Small intestine (tissue), 7 donors: ENCODE data around the gene RBM17. TPM values are rescaled to one million over a fixed set of nuclear protein-coding genes. Genes with fewer than 3 reads are reported as not detected.
A peak's percentile ranks its signal among the peaks of the same experiment; 100 is the strongest.
"Not testable (repeated sequence)": the region's sequence is repeated elsewhere in the genome, so short reads cannot be mapped to it uniquely, and the experiment has no call there.

Source experiments
- DNase-seq, 2 donors: peaks; one replicate each; pipeline versions ENCODE4 v3.0.0 to v3.0.0-alpha.2; 2013
- FAIRE-seq: peaks from 2 replicates; lab custom pipeline; 2012; peaks lifted over from hg19 to GRCh38; lab: Jason Lieb, UNC
- H3K27ac ChIP-seq, 3 donors: one replicate each; pipeline ENCODE4 v1.5.1; 2013; ENCODE audit warnings: low read length in 2 of 3, mild to moderate bottlenecking in 2 of 3, control low read depth in 1 of 3, inconsistent platforms in 1 of 3, low read depth in 1 of 3, moderate library complexity in 1 of 3
- H3K27me3 ChIP-seq, 3 donors: one replicate each; pipeline ENCODE4 v1.6.1; 2013; ENCODE audit warnings: low read length in 3 of 3, inconsistent platforms in 1 of 3; ENCODE audit not compliant: control insufficient read depth in 3 of 3, insufficient read depth in 3 of 3
- H3K36me3 ChIP-seq, 3 donors: one replicate each; pipeline ENCODE4 v1.6.1; 2013; ENCODE audit warnings: low read length in 3 of 3, inconsistent platforms in 1 of 3, low read depth in 1 of 3, mild to moderate bottlenecking in 1 of 3, moderate library complexity in 1 of 3; ENCODE audit not compliant: control insufficient read depth in 3 of 3, insufficient read depth in 2 of 3
- H3K4me1 ChIP-seq, 3 donors: one replicate each; pipeline ENCODE4 v1.6.1; 2013; ENCODE audit warnings: low read length in 2 of 3, inconsistent platforms in 1 of 3, low read depth in 1 of 3, mild to moderate bottlenecking in 1 of 3, moderate library complexity in 1 of 3; ENCODE audit not compliant: control insufficient read depth in 3 of 3, insufficient read depth in 2 of 3
- H3K4me3 ChIP-seq, 3 donors: one replicate each; pipeline ENCODE4 v1.5.1; 2013; ENCODE audit warnings: low read length in 3 of 3, control low read depth in 1 of 3, inconsistent platforms in 1 of 3, low read depth in 1 of 3, mild to moderate bottlenecking in 1 of 3, moderate library complexity in 1 of 3
- H3K9me3 ChIP-seq, 2 donors: one replicate each; pipeline ENCODE4 v1.6.1; 2013; ENCODE audit warnings: low read depth in 1 of 2, low read length in 1 of 2; ENCODE audit not compliant: control insufficient read depth in 2 of 2, insufficient read depth in 1 of 2
- WGBS, 3 donors: extraction: QIAGEN DNeasy Blood & Tissue Kit; methylation state at CpG; one replicate each; pipeline ENCODE4 v1.1.7; 2013; 5-methylcytosine and 5-hydroxymethylcytosine counted together
- polyA plus RNA-seq, 4 donors: library from polyadenylated mRNA; stranded (reverse) in 3 of 4; unstranded in 1 of 4; fragments of 200-250 nt in 3 of 4; fragments of 120-200 nt in 1 of 4; gene quantifications; one replicate each; pipeline versions ENCODE4 v1.2.1 to v1.2.3, GENCODE V29; 2013
- donor health status: healthy with polysubstance abuse.
- donor health status: control.
- donor health status: control.
- donor health status: Bipolar disorder and iron deficiency.
- donor health status: healthy.

The RBM17 gene
- polyA plus RNA-seq, 4 donors = 45.7 to 102 (median 73.9) TPM

DNA sequence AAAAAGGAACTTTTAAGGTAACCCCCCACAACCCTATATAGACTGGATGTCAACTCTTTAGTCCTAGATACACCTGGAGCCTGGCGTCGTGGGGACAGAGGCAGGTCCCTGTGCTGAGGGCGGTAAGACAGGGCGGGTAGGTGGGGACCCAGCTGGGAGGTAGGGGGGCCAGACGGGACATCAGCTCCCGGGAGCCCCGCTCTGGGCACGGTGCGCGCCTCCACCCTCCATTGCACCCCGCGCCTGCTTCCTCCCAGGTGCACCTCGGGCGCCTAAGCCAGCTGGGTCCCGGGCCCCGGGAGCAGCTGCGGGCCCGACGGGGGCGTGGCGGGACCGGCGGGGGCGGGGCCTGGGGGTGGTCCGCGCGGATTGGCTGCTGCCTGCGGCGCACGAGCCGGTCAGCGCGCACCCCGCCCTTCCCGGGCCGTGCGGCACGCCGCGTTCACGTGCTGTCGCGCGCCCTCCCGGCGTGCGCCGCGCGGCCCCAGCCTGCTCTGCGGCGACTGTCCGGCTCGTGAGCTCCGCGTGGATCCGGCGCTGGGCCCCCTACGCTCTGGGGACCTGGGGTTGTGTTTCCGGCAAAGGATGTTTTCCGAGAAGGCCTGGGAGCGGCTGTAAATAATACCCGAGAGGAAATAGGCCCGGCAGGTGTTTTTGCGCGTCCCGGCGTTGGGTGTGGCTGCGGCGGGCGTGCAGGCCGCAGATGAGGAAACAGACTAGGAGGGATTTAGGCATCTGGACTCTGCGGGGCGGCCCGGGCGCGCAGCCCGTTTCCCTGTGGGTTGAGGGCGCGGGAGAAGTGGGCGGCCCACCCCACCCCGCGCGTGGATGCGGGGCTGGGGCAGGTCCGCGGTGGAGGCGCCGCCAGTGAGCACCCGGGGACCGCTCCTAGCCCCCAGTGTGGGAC is 74.8 kb downstream of the RBM17 start:
- Histone ChIP-seq H3K27me3 (no peaks in the 10 kb centered on the region), H3K9me3 (peaks cover 0 to 7% of the 10 kb centered on the region in 2 donors), H3K4me1 (peaks cover 7 to 15% (median 8%) of the 10 kb centered on the region in 3 donors), H3K4me3 (peak overlapping the region; percentile 74 to 79 (median 77)), H3K27ac (peak overlapping the region; percentile 92 to 99 (median 99)), H3K36me3 (peaks cover 0 to 20% (median 0%) of the 10 kb centered on the region in 3 donors)
- FAIRE-seq (no peak), DNase-seq (peak; percentile 90 to 97)
- 0 to 1% (median 0%) methylated on average over 64 to 91 of the region's 91 CpGs for WGBS, 3 donors

DNA sequence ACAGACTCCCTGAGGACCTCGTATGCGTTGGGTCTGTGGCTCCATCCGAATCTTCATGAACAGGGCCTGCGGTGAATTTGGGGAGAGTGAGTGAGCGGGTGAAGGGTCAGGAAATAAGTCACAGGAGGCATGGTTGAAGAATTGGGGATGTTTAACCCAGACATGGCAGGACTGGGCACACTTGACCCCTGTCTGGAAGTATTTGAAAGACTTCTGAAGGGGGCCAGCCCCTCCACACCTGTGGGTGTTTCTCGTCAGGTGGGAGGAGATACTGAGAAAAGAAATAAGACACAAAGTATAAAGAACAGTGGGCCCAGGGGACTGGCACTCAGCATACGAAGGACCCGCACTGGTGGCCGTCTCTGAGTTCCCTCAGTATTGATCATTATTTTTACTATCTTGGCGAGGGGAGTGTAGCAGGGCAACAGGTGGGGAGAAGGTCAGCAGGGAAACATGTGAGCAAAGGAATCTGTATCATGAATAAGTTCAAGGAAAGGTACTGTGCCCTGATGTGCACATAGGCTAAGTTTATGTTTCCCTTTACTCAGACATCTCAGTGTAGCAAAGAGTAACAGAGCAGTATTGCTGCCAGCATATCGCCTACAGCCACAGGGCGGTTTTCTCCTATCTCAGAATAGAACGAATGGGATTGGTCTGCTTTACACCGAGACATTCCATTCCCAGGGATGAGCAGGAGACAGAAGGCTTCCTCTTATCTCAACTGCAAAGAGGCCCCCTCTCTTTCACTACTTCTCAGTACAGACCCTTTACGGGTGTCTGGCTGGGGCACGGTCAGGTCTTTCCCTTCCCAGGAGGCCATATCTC is 75.6 kb downstream of the RBM17 start:
- DNase-seq (peak in 1 of 2 donors; percentile 63), FAIRE-seq (no peak)
- Histone ChIP-seq H3K4me3 (peak overlapping the region; percentile 74 to 79 (median 77)), H3K4me1 (peaks cover 7 to 15% (median 8%) of the 10 kb centered on the region in 3 donors), H3K36me3 (peaks cover 0 to 22% (median 0%) of the 10 kb centered on the region in 3 donors), H3K27me3 (no peaks in the 10 kb centered on the region), H3K27ac (peak overlapping the region; percentile 92 to 99 (median 99)), H3K9me3 (peaks cover 0 to 7% of the 10 kb centered on the region in 2 donors)
- WGBS, 3 donors = 7 to 21% (median 11%) methylated on average over 16 of the region's 16 CpGs

DNA sequence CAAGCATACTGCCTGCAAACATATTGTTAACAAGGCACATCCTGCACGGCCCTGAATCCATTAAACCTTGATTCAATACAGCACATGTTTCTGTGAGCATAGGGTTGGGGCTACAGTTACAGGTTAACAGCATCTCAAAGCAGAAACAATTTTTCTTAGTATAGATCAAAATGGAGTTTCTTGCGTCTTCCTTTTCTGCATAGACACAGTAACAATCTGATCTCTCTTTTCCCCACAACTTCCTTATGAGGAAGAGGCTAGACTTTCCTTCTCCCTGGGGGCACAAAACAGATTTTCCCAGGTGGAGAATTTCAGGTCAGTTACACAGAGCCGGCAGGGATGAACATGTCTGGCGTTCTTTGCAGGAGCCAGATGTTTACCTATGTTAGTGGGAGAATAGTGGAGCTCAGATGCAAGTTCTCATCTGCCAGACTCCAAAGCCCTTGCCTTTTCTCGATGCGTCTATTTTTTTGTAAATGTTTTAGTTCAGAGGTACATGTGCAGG is 76.4 kb downstream of the RBM17 start:
- Histone ChIP-seq H3K4me1 (peaks cover 8 to 17% (median 9%) of the 10 kb centered on the region in 3 donors), H3K36me3 (peaks cover 0 to 22% (median 0%) of the 10 kb centered on the region in 3 donors), H3K9me3 (peaks cover 0 to 7% of the 10 kb centered on the region in 2 donors), H3K27me3 (no peaks in the 10 kb centered on the region), H3K27ac (peak overlapping the region in 1 of 3 donors; percentile 99), H3K4me3 (no peak overlapping the region)
- 49 to 55% (median 53%) methylated on average over 6 of the region's 6 CpGs for WGBS, 3 donors
- FAIRE-seq = no peak
- no peak for DNase-seq

DNA sequence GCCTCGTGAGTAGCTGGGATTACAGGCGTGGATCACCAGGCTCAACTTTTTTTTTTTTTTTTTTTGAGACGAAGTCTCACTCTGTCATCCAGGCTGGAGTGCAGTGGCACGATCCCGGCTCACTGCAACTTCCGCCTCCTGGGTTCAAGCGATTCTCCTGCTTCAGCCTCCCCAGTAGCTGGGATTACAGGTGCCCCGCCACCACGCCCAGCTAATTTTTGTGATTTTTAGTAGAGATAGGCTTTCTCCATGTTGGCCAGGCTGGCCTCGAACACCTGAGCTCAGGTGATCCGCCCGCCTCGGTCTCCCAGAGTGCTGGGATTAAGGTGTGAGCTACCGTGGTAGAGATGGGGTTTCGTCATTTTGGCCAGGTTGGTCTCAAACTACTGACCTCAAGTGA is 77.1 kb downstream of the RBM17 start:
- H3K9me3 ChIP-seq, H3K27me3 ChIP-seq, H3K27ac ChIP-seq, DNase-seq, FAIRE-seq, H3K4me3 ChIP-seq: not testable (repeated sequence)
- Histone ChIP-seq H3K36me3 (peaks cover 0 to 22% (median 0%) of the 10 kb centered on the region in 3 donors), H3K4me1 (peaks cover 8 to 21% (median 9%) of the 10 kb centered on the region in 3 donors)
- WGBS, 3 donors = 89% methylated on average over 15 of the region's 15 CpGs

Other genes starting within 250 kb of the RBM17 start
- 1 to 10 TPM; 3.2 to 7.4 (median 5.0) TPM for gene ANKRD16, start 199.1 kb upstream of the RBM17 start, polyA plus RNA-seq
- gene FBH1, start 198.8 kb upstream of the RBM17 start, polyA plus RNA-seq = 10 to 100 TPM; 38.8 to 89.9 (median 67.5) TPM
- 10 to 100 TPM in 2 of 4 donors, 1 to 10 TPM in 2; 2.5 to 32.1 (median 12.1) TPM for gene IL15RA, start 111.5 kb upstream of the RBM17 start, polyA plus RNA-seq
- 1 to 10 TPM in 2 of 4 donors, under 1 TPM in 1, not detected in 1; 0.43 to 2.1 (median 1.1) TPM for gene IL2RA, start 26.7 kb upstream of the RBM17 start, polyA plus RNA-seq
- gene PFKFB3, start 113.9 kb downstream of the RBM17 start, polyA plus RNA-seq = 10 to 100 TPM in 3 of 4 donors, 1 to 10 TPM in 1; 5.5 to 28.4 (median 13.5) TPM